K562 (cell line): ENCODE measurements around the gene FAM107B. TPM values are rescaled to one million over a fixed set of nuclear protein-coding genes. Genes with fewer than 3 reads are reported as not detected.

Source experiments
- ATAC-seq: fragments of 200-7000 bp; cut with Tn5 transposase; 3 replicates; pipeline ENCODE4 v1.9.1; 2020; ENCODE audit warnings: moderate library complexity
- BruUV-seq: library from RNA; stranded (reverse); fragments of 400-500 nt; replicated peaks from 2 replicates; lab custom pipeline; 2021; lab: Mats Ljungman, UMichigan
- CTCF ChIA-PET: fragments of 300-600 bp; formaldehyde crosslinking; extraction: SDS; loops from one replicate; lab custom pipeline; 2021; ENCODE audit warnings: low intra/inter-chr PET ratio; lab: Yijun Ruan, JAX
- POLR2A ChIA-PET: fragments of 300-600, 350-650 bp; sonication (Branson Sonifier 250); formaldehyde crosslinking; extraction: SDS; loops from one replicate; lab custom pipeline; 2021; ENCODE audit warnings: antibody characterized with exemption, inconsistent platforms; lab: Yijun Ruan, JAX
- DNase-seq, 4 experiments: peaks; one replicate each; pipeline versions ENCODE4 v3.0.0 to v3.0.0-alpha.2; 2011 to 2018; ENCODE audit warnings: low spot score in 3 of 4, mixed read lengths in 3 of 4; ENCODE audit errors: extremely low read depth in 1 of 4
- FAIRE-seq: peaks from 2 replicates; lab custom pipeline; 2011; peaks lifted over from hg19 to GRCh38; lab: Jason Lieb, UNC
- H2AFZ ChIP-seq: 2 replicates; pipeline ENCODE4 v1.6.0; 2011; ENCODE audit warnings: low read depth, low read length, control low read depth, inconsistent platforms
- H3K27ac ChIP-seq: fragments of 200-600 bp; 3 replicates; pipeline ENCODE4 v1.8.0; 2011; ENCODE audit warnings: low read depth, mild to moderate bottlenecking, control low read depth, inconsistent platforms, low read length, moderate library complexity, mixed read lengths; ENCODE audit errors: extremely low read depth
- H3K27me3 ChIP-seq, 2 experiments: fragments of 300-600 bp in 1 of 2; 2 replicates in 1 of 2; 3 replicates in 1 of 2; pipeline versions ENCODE4 v1.6.0 to v1.8.0; 2011; ENCODE audit warnings: inconsistent platforms in 2 of 2, low read length in 2 of 2, mild to moderate bottlenecking in 1 of 2, mixed read lengths in 1 of 2, moderate library complexity in 1 of 2; ENCODE audit not compliant: control insufficient read depth in 2 of 2, insufficient read depth in 2 of 2
- H3K36me3 ChIP-seq: fragments of 300-600 bp; 3 replicates; pipeline ENCODE4 v1.8.0; 2011; ENCODE audit warnings: mild to moderate bottlenecking, low read length, inconsistent platforms; ENCODE audit not compliant: control insufficient read depth, insufficient read depth
- H3K4me1 ChIP-seq, 2 experiments: fragments of 200-600 bp in 1 of 2; replicated peaks in 1 of 2; 2 replicates in 1 of 2; 3 replicates in 1 of 2; pipeline versions ENCODE4 v1.5.1 to v1.8.0; 2011; ENCODE audit warnings: inconsistent platforms in 2 of 2, low read length in 2 of 2, mild to moderate bottlenecking in 1 of 2, mixed read lengths in 1 of 2, moderate library complexity in 1 of 2; ENCODE audit not compliant: control insufficient read depth in 2 of 2, insufficient read depth in 2 of 2
- H3K4me2 ChIP-seq: 2 replicates; pipeline ENCODE4 v1.6.1; 2011; ENCODE audit warnings: low read length, control low read depth, inconsistent platforms, mixed read lengths; ENCODE audit not compliant: insufficient read depth
- H3K4me3 ChIP-seq: fragments of 200-600 bp; sonication (generic), shearing (Covaris generic); 2 replicates; pipeline ENCODE4 v1.5.1; 2016; ENCODE audit warnings: control low read depth, inconsistent platforms
- H3K79me2 ChIP-seq: fragments of 200-600 bp; 3 replicates; pipeline ENCODE4 v1.8.0; 2011; ENCODE audit warnings: low read length, inconsistent platforms; ENCODE audit not compliant: control insufficient read depth, insufficient read depth
- H3K9ac ChIP-seq, 2 experiments: 2 replicates each; pipeline versions ENCODE4 v1.6.0 to v1.6.1; 2011; ENCODE audit warnings: low read depth in 2 of 2, low read length in 2 of 2, control low read depth in 1 of 2, inconsistent platforms in 1 of 2, mild to moderate bottlenecking in 1 of 2, mixed read lengths in 1 of 2; ENCODE audit not compliant: insufficient read depth in 1 of 2
- H3K9me1 ChIP-seq: one replicate; pipeline ENCODE4 v1.6.0; 2011; ENCODE audit warnings: inconsistent platforms, mild to moderate bottlenecking, low read length, moderate library complexity; ENCODE audit not compliant: control insufficient read depth, insufficient read depth
- H3K9me3 ChIP-seq: replicated peaks from 2 replicates; pipeline ENCODE4 v1.5.1; 2011; ENCODE audit warnings: low read depth, low read length, inconsistent platforms; ENCODE audit not compliant: control insufficient read depth, insufficient read depth
- H4K20me1 ChIP-seq: replicated peaks from 2 replicates; pipeline ENCODE4 v1.6.1; 2011; ENCODE audit warnings: low read length, inconsistent platforms, mixed read lengths; ENCODE audit not compliant: control insufficient read depth, insufficient read depth
- ELF1 ChIP-seq: fragments of 200-800 bp; sonication (Bioruptor generic); IDR thresholded peaks from 2 replicates; pipeline ENCODE4 v1.6.1; 2016; ENCODE audit warnings: missing genetic modification characterization, missing compliant biosample characterization
- HDAC2 ChIP-seq: fragments of 450-650 bp; IDR thresholded peaks from 2 replicates; pipeline ENCODE4 v1.6.1; 2016; ENCODE audit warnings: mild to moderate bottlenecking
- NR3C1 ChIP-seq: sonication (generic); formaldehyde crosslinking; IDR thresholded peaks from 2 replicates; pipeline ENCODE4 v1.8.1; 2022; ENCODE audit warnings: missing genetic modification reagents
- POLR2B ChIP-seq: fragments of 450-650 bp; IDR thresholded peaks from 2 replicates; pipeline ENCODE4 v1.6.1; 2018; ENCODE audit warnings: low read depth; ENCODE audit not compliant: partially characterized antibody
- SMARCC2 ChIP-seq: fragments of 450-650 bp; IDR thresholded peaks from 2 replicates; pipeline ENCODE4 v1.6.1; 2017; ENCODE audit warnings: antibody characterized with exemption, moderate library complexity, mild to moderate bottlenecking, low read depth
- TAF9B ChIP-seq: fragments of 450-650 bp; IDR thresholded peaks from 2 replicates; pipeline ENCODE4 v1.6.1; 2018; ENCODE audit warnings: mild to moderate bottlenecking; ENCODE audit not compliant: partially characterized antibody
- TEAD2 ChIP-seq: fragments of 450-650 bp; IDR thresholded peaks from 2 replicates; pipeline ENCODE4 v1.6.1; 2016; ENCODE audit warnings: missing genetic modification characterization, control low read depth, missing compliant biosample characterization
- TSC22D4 ChIP-seq: fragments of 450-650 bp; IDR thresholded peaks from 2 replicates; pipeline ENCODE4 v1.6.1; 2016; ENCODE audit warnings: missing genetic modification characterization, missing biosample characterization, control low read depth
- WGBS: fragments of 100-300 bp; shearing (Covaris generic); methylation state at CpG from one replicate; pipeline ENCODE4 v1.1.6; 2016; ENCODE audit warnings: low coverage, mixed read lengths; ENCODE audit not compliant: insufficient coverage; ENCODE audit errors: missing lambda C conversion rate; 5-methylcytosine and 5-hydroxymethylcytosine counted together
- in situ Hi-C: fragments of 300-500 bp; cut with MboI; formaldehyde crosslinking; loops from 4 replicates; pipeline ENCODE4 v1.15.0; 2018; ENCODE audit warnings: inconsistent platforms, mixed read lengths
- intact Hi-C: fragments of 100-400 bp; cut with micrococcal nuclease; formaldehyde crosslinking; loops from 2 replicates; pipeline ENCODE4 v1.14.2; 2022
- polyA plus RNA-seq, 8 experiments: library from polyadenylated mRNA; depleted of rRNA in 4 of 8; stranded (reverse) in 5 of 8; unstranded in 3 of 8; fragments of >200 nt; fragmentation: Nextera tagmentation in 2 of 8; fragmentation: Illumina TruSeq in 1 of 8; extraction: Ambion mirVana in 2 of 8; extraction: Trizol in 1 of 8; gene quantifications; 2 replicates each; pipeline versions ENCODE4 v1.2.1 to v1.2.3, GENCODE V29; 2011 to 2014; ENCODE audit warnings: inconsistent platforms in 1 of 8, missing spikeins in 1 of 8
- total RNA-seq, 7 experiments: library from RNA; depleted of rRNA in 6 of 7; stranded (reverse); fragments of >200 nt in 6 of 7; fragmentation: Illumina TruSeq in 2 of 7; extraction: Trizol in 2 of 7; gene quantifications; 2 replicates each; pipeline versions ENCODE4 v1.2.1 to v1.2.3, GENCODE V29; 2011 to 2021; ENCODE audit warnings: low replicate concordance in 1 of 7
- TF ChIP-seq, protein P1 (sequence below): sonication (generic); formaldehyde crosslinking; IDR thresholded peaks from 2 replicates; pipeline ENCODE4 v1.8.1; 2023; ENCODE audit warnings: mild to moderate bottlenecking, missing genetic modification reagents

The FAM107B gene
- total and polyA plus RNA-seq, 9 of the 15 experiments (the other 6 are each of a cell fraction or from before 2014, with no cell fraction given) = 0.40 to 2.8 (median 1.4) TPM

DNA sequence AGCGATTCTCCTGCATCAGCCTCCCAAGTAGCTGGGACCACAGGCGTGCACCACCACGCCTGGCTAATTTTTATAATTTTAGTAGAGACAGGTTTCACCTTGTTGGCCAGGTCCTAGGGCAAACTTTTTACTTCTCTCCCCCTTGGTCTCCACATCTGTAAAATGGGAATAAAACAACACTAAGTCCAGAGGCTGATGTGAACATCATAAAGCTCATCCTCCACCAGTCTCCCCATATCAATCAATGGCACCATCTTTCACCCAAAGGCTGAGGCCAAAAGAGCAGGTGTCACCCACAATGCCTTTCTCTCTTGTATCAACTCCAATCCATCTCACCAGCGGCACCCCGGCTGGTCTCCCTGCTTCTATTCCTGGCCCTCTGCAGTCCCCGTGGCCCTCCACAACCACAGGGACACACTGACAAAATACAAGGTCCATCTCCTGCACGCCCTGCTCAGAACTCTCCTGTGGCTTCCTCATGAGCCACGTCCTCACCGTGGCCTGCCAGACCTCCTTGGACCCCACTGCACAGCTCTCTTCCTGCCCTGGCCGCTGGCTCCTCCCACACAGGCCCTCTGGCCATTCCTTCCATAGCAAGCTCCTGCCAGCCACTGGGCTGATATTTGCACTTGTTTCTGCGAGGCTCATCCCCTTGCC, 179.0 kb downstream of the FAM107B start:
- WGBS = 5% methylated on average over 9 of the region's 11 CpGs
- no peak for TF ChIP-seq SMARCC2
- TF ChIP-seq POLR2B = no peak
- TF ChIP-seq, protein P1, sequence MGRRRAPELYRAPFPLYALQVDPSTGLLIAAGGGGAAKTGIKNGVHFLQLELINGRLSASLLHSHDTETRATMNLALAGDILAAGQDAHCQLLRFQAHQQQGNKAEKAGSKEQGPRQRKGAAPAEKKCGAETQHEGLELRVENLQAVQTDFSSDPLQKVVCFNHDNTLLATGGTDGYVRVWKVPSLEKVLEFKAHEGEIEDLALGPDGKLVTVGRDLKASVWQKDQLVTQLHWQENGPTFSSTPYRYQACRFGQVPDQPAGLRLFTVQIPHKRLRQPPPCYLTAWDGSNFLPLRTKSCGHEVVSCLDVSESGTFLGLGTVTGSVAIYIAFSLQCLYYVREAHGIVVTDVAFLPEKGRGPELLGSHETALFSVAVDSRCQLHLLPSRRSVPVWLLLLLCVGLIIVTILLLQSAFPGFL (CRISPR knock-in tag) = no peak
- TF ChIP-seq HDAC2 = no peak
- no peak for TF ChIP-seq TAF9B
- TF ChIP-seq NR3C1 (CRISPR knock-in tag) = no peak
- no peak for TF ChIP-seq TSC22D4 (tag)
- no peak for TF ChIP-seq ELF1 (tag)
- no peak for TF ChIP-seq TEAD2 (tag)
- Histone ChIP-seq H3K9me3 (no peaks in the 10 kb centered on the region), H3K79me2 (no peaks in the 10 kb centered on the region), H3K4me2 (no peak overlapping the region), H2AFZ (no peak overlapping the region), H3K9ac (no peak overlapping the region), H3K27me3 (peaks cover 13 to 23% of the 10 kb centered on the region in 2 experiments), H3K9me1 (no peaks in the 10 kb centered on the region), H4K20me1 (no peaks in the 10 kb centered on the region), H3K4me3 (no peak overlapping the region), H3K36me3 (no peaks in the 10 kb centered on the region), H3K27ac (no peak overlapping the region), H3K4me1 (no peaks in the 10 kb centered on the region)
- in situ Hi-C loops = no loop called here
- no peak for ATAC-seq
- no peak for FAIRE-seq
- DNase-seq = no peak
- ChIA-PET POLR2A (no interaction called here), CTCF (no interaction called here)
- no TSS peak for BruUV-seq
- intact Hi-C loops = no loop called here
